K562 (cell line): Measurements from ENCODE around the gene NKX2-2. TPM values are rescaled to one million over a fixed set of nuclear protein-coding genes. Genes with fewer than 3 reads are reported as not detected.

Source experiments
- ATF6 ChIP-seq: sonication (generic); formaldehyde crosslinking; IDR thresholded peaks from 2 replicates; pipeline ENCODE4 v1.4.0; 2020; ENCODE audit warnings: mild to moderate bottlenecking, missing genetic modification reagents
- CLOCK ChIP-seq: fragments of 250-450 bp; sonication (Bioruptor Pico); IDR thresholded peaks from 2 replicates; pipeline ENCODE4 v1.4.0; 2020; ENCODE audit warnings: mild to moderate bottlenecking, moderate library complexity, borderline replicate concordance
- CSDE1 ChIP-seq, 2 experiments: fragments of 450-650 bp; IDR thresholded peaks; 2 replicates each; pipeline ENCODE4 v1.6.1; 2016; ENCODE audit warnings: mild to moderate bottlenecking in 1 of 2
- ZBED1 ChIP-seq: IDR thresholded peaks from 2 replicates; pipeline ENCODE4 v1.6.1; 2014
- polyA plus RNA-seq, 8 experiments: library from polyadenylated mRNA; depleted of rRNA in 4 of 8; stranded (reverse) in 5 of 8; unstranded in 3 of 8; fragments of >200 nt; fragmentation: Nextera tagmentation in 2 of 8; fragmentation: Illumina TruSeq in 1 of 8; extraction: Ambion mirVana in 2 of 8; extraction: Trizol in 1 of 8; gene quantifications; 2 replicates each; pipeline versions ENCODE4 v1.2.1 to v1.2.3, GENCODE V29; 2011 to 2014; ENCODE audit warnings: inconsistent platforms in 1 of 8, missing spikeins in 1 of 8
- total RNA-seq, 7 experiments: library from RNA; depleted of rRNA in 6 of 7; stranded (reverse); fragments of >200 nt in 6 of 7; fragmentation: Illumina TruSeq in 2 of 7; extraction: Trizol in 2 of 7; gene quantifications; 2 replicates each; pipeline versions ENCODE4 v1.2.1 to v1.2.3, GENCODE V29; 2011 to 2021; ENCODE audit warnings: low replicate concordance in 1 of 7

Gene NKX2-2
- total and polyA plus RNA-seq, 9 of the 15 experiments (the other 6 are each of a cell fraction or from before 2014, with no cell fraction given) = 0.04 TPM; not detected in 8

- TF ChIP-seq ATF6 (CRISPR knock-in tag) = no peak
- no peak for TF ChIP-seq ZBED1
- no peak for TF ChIP-seq CLOCK (CRISPR knock-in tag)
- TF ChIP-seq CSDE1 (IDR thresholded peaks at IDR 0.05) = no peak
- TF ChIP-seq, all 486 proteins: peak for 0
These were observed 4.7 kb downstream of the NKX2-2 start (continued) for GRCh38 chr20:21509079-21509596.
